GM10248 (cell line): ENCODE results near the gene GTF3C4.

Experiments
- CTCF ChIA-PET: fragments of 300-600 bp; sonication (Branson Sonifier 250); formaldehyde crosslinking; extraction: SDS; loops from one replicate; lab custom pipeline; 2021; ENCODE audit warnings: antibody characterized with exemption; lab: Yijun Ruan, JAX
- POLR2A ChIA-PET: fragments of 350-650 bp; sonication (Branson Sonifier 250); formaldehyde crosslinking; extraction: SDS; loops from one replicate; lab custom pipeline; 2020; ENCODE audit warnings: antibody characterized with exemption; lab: Yijun Ruan, JAX
- DNase-seq: peaks from one replicate; pipeline ENCODE4 v3.0.0; 2012; ENCODE audit errors: extremely low spot score
- CTCF ChIP-seq: IDR thresholded peaks from 2 replicates; pipeline ENCODE4 v1.5.1; 2012; ENCODE audit warnings: mild to moderate bottlenecking, low read depth; ENCODE audit errors: extremely low read depth, missing control alignments, control extremely low read depth

The GTF3C4 gene

DNA sequence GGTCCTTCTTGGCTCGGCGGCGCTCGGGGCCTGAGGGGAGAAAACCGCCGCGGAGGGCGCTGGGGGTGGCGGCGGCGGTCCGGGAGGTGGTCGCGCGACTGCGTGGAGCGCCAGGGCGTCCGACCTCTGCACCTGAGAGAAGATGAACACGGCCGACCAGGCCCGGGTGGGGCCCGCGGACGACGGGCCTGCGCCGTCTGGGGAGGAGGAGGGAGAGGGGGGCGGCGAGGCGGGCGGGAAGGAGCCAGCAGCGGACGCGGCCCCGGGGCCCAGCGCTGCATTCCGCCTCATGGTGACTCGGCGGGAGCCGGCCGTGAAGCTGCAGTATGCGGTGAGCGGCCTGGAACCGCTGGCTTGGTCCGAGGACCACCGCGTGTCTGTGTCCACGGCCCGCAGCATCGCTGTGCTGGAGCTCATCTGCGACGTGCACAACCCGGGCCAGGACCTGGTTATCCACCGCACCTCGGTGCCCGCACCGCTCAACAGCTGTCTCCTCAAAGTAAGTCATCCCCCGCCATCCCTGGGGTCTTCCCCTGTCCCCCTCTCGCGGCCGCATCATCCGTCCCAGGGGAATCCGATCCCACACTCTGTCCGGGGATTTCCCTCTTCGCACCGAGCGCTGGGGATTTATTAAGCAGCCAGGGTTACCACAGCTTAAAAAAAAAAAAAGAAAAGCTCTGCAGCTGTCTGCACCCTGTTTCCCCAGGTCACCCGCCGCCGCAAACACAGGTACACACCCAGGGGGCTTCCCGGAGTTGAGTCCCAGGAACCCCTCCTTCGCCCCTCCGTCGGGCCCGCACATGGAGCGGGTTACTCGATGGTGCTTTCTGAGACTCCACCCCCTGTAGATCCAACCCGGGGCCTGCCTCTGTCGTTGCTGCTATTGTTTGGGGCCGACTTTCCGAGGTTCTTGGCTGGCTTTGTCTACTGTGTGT lies at the start of gene GTF3C4:
Gene GTF3C4, plus strand, starts transcription at position 8 of the 935 bp plus-strand sequence. Its CDS starts 135 bp downstream, at position 143.
- peak; percentile 93 for DNase-seq
- TF ChIP-seq CTCF, result no peak
- ChIA-PET POLR2A (interaction anchor here (0.5 kb wide), 1 partner anchor 677 kb away, joined by 3 read pairs; the partner anchor contains the start of genes MED22 and RPL7A), CTCF (interaction anchor here (0.8 to 2.0 kb wide), 6 partner anchors 9 to 28 kb away, joined by 3 to 5 read pairs (median 4); no protein-coding TSS in a partner anchor)

DNA sequence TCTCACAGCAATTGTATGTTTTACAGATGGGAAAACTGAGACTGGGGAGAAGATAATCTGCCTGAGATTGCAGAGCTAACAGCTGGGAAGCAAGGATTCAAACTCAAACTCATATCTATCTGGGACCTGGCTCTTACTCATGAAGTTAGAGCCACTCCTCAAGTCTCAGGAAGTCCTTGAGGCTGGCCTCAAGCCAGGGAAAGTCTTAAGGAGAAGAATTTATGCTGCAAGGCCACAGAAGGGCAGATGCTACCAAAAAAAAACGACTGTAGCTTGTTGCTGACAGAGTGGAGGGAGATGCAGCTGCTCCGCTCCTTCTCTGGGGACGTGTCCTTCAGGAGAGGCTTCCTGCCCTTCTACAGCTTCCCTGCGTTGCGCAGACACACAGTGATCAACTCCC lies 48.1 kb upstream of the GTF3C4 start:
- CTCF ChIA-PET, result interaction anchor here (0.6 to 0.8 kb wide), 3 partner anchors 15 to 151 kb away, joined by 3 read pairs; no protein-coding TSS in a partner anchor
- POLR2A ChIA-PET, result no interaction called here
- TF ChIP-seq CTCF, result no peak
- DNase-seq, result no peak

DNA sequence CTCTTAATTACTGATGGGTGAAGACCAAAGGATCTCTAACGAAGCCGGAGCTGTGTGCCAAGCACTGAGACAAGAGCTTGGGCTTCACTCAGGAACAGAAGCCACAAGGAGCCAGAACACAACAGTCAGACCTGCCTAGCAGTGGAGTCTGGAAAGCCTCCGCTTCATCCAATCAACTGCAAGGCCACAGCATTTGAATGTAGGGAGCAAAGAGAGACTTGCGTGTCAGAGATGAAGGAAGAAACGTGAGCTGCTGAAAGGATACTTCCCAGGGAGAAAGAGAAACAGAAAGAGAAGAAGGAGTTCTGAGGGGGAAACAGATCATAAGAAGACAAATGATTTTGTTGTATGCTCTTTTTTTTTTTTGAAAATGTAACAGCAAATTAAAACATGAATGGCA lies 44.0 kb upstream of the GTF3C4 start:
- CTCF ChIA-PET, result no interaction called here
- DNase-seq, result no peak
- TF ChIP-seq CTCF, result no peak
- POLR2A ChIA-PET, result no interaction called here

DNA sequence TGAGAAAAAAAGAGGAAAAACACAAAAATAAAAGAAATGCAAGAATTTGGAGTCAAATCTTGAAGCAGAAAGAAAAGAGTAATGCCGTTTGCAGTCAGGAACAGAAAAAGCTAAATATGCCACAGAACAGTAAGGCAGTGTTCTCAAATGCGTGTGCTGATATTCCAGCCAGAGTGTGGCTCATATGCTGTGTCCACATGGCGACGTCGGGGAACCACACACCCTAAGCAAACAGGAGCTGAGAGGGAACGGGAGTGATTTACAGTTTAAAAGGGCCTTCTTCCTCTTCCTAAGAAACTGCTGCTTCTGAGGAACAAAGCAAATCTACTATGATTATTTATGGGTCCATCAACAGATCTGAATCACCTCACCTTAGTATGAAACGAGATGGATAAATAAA lies 43.2 kb upstream of the GTF3C4 start:
- DNase-seq, result no peak
- ChIA-PET POLR2A (no interaction called here), CTCF (no interaction called here)
- no peak for TF ChIP-seq CTCF

- TF ChIP-seq CTCF, result no peak
- DNase-seq, result no peak
- ChIA-PET POLR2A (no interaction called here), CTCF (no interaction called here)
Measured at GRCh38 chr9:132627594-132627993, 42.7 kb upstream of the GTF3C4 start.

GRCh38 chr9:132628746-132629145 lies 41.5 kb upstream of the GTF3C4 start:
- TF ChIP-seq CTCF, result no peak
- ChIA-PET CTCF (no interaction called here), POLR2A (no interaction called here)
- DNase-seq, result no peak
